ENCODE data around the gene SELENOI.

DNA sequence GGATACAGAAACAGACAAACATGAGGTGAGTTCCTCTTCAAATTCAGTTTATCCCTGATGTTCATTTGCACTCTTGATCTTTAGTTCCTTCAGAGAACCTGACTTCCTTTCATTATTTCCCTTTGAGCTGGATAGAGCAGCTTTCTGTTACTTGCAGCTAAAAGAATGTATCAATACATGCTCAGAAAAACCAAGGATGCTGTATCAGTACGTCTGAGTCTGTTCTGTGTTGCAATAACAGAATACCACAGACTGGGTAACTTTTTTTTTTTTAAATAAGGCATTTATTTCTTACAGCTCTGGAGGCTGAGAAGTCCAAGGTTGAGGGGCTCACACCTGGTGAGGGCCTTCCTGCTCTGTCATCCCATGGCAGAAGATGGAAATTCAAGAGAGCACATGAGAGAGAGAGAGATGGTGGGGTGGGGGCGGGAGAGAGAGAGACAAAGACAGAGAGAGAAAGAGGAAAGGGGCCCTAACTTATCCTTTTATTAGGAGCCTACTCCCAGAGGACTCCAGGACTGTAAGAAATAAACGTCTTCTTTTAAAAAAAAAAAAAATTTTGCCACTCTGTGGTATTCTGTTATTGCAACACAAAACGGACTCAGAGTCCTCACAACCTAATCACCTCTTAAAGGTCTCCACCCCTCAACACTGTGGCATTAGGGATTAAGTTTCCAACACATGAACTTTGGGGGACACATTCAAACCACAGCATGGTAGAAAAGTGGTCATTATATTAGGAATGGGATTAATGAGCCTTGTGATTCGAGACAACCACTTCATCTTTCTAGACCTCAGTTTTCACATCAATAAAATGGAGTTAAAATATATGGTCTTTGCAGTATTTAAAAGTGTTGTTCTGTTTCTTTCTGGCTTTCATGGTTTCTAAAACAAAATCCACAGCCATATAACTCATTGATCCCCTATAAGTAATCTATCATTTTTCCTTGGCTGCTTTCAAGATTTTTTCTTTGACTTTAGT lies 18.4 kb upstream of the SELENOI start:
- TF ChIP-seq CTCF (IDR thresholded peaks at IDR 0.05) (no peak), POLR2AphosphoS5 (IDR thresholded peaks at IDR 0.05; ENCODE audit: insufficient read depth in 1 of 2, low read depth in 1 of 2) (no peak), POLR2A (IDR thresholded peaks at IDR 0.05) (no peak)
